ENCODE measurements around the gene DNAH17.
"Not testable (repeated sequence)": the region's sequence is repeated elsewhere in the genome, so short reads cannot be mapped to it uniquely, and the experiment has no call there.

DNAH17 gene

DNA sequence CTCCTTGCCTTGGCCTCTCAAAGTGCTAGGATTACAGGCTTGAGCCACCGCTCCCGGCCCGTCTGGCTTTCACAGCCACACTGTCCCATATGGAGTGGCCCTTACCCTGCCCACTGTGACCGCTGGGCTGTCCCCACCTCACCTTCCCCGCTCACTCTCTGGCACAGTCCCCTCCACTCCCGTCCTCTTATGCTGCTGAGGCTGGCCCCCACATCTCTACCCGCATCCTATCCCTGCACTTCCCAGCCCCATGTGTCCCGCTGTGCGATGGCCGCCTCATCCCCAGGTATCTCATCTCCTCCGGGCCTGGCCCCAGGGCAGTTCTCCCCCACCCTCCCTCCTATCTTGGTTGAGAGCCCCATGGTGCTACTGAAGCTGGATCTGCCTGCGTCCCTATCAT is 105.6 kb downstream of the DNAH17 start:
- no peak for DNase-seq

DNA sequence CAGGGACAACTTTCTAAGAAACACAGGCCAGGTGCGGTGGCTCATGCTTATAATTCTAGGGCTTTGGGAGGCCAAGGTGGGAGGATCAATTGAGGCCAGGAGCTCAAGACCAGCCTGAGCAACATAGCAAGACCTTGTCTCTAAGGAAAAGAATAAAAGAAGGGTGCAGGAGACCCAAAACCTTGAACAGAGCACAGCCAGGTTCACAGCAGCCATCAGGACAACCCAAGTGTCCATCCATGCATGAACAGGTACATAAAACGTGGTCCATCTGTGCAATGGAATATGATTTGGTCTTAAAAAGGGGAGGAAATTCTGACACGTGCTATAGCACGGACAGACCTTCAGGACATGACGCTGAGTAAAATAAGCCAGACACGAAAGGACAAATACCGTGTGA is 107.8 kb downstream of the DNAH17 start:
- no peak for DNase-seq

DNA sequence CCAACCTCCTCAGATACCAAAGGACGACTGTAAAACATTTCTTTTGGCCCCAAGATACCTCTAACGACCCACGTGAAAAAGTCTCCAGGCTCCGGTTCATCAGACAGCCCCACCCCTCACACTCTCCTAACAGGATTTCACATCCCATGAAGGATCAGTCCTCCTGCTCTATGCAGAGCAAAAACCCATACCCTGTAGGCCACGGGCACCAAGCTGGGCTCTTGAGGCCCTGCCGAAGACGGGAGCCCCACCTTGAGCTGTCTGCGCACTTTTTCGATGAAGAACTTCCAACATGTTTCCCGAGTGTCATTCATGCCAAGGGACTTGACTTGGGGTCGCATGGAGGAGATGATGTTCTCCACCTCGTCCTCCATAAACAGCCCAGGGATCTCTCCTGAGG is 108.8 kb downstream of the DNAH17 start:
- no peak for DNase-seq

DNA sequence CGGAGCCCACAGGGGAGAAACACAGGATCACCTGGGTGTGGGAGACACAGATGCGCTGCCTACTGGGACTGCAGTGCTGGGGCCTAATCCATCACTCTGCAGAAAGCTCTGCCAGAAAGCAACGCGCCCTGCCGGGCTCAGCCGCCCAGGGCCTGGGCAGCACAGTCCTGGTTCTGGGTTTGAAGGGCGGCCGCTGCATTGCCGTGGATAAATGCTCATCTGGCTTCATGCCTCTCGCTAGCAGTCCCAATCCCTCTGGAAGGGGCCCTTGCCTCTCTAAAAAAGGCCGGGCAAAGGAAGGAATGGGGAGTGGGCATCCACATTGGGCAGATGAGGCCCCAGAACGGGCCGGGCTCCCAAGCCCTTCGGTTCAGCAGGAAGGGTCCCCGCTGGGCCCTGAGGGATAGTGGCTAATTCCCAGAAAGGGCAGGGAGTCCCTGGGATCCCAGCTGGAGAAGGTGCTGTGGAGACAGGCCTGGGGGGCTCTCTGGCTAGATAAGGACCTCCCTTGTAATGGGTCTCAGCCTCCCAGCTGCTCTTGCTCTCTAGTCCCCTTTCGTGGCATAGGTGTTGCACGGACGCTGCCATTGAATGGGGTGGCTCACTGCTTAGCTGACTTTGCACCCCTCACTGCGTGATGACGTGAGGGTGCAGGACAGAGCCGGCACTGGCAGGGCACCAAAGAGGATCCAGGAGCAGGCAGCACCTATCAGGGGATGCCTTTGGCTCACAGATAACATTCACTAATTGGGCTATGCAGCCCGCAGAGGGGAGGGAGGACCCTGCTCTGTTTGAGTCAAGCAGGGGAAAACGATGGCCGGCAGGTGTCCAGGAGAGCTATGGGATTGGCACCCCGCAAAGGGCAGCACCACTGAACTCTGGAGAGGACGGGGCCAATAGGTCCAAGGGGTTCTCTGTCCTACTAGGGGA is 110.1 kb downstream of the DNAH17 start:
- no peak for DNase-seq

DNA sequence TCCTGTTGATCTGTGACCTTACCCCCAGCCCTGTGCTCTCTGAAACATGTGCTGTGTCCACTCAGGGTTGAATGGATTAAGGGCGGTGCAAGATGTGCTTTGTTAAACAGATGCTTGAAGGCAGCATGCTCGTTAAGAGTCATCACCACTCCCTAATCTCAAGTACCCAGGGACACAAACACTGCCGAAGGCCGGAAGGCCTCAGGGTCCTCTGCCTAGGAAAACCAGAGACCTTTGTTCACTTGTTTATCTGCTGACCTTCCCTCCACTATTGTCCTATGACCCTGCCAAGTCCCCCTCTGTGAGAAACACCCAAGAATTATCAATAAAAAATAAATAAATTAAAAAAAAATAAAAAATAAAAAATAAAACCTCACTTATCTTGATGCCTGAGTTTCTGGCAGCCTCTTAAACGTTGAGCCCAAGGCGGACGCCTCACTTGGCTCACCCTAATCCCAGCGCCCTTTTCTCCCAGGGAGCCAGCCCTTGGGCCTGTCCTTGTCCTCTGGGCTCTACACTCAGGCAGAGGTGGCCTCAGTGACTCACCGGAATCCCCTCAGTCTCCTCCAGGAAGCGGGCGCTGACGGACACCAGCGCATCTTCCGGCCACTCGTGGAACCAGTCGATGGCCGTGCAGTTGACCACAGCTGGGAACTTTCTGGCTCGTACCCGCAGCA is 110.9 kb downstream of the DNAH17 start:
- DNase-seq, result not testable (repeated sequence)

DNA sequence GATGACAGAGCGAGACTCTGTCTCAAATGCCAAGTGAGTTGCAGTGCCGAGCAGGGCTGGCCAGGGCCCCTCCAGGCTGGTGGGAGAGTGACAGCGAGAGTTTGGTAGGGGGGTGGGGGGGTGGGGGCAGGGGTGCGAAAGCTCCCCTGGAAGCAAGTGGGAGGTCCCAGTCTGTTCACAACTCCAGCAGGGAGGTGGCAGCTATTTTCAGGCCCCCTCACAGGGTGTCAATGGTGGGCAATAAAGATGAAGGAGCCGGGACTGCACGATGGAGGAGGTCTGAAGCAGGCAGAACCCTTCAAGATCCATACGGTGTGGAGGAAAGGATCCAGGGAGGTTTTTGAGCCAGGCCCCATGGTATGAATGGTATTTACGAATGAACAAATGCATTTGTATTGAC is 115.0 kb downstream of the DNAH17 start:
- no peak for DNase-seq

DNA sequence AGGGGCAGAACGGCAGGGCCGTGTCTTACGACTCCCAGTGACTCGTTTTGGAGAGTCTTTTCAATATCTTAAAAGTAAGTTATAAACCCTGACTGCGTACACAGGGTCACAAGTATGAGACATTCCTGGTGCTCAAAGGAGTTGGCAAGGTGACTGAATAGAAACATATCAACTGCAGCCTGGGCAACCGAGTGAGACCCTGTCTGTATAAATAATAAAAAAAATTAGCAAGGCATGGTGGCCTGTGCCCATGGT is 115.5 kb downstream of the DNAH17 start:
- DNase-seq, result no peak

DNA sequence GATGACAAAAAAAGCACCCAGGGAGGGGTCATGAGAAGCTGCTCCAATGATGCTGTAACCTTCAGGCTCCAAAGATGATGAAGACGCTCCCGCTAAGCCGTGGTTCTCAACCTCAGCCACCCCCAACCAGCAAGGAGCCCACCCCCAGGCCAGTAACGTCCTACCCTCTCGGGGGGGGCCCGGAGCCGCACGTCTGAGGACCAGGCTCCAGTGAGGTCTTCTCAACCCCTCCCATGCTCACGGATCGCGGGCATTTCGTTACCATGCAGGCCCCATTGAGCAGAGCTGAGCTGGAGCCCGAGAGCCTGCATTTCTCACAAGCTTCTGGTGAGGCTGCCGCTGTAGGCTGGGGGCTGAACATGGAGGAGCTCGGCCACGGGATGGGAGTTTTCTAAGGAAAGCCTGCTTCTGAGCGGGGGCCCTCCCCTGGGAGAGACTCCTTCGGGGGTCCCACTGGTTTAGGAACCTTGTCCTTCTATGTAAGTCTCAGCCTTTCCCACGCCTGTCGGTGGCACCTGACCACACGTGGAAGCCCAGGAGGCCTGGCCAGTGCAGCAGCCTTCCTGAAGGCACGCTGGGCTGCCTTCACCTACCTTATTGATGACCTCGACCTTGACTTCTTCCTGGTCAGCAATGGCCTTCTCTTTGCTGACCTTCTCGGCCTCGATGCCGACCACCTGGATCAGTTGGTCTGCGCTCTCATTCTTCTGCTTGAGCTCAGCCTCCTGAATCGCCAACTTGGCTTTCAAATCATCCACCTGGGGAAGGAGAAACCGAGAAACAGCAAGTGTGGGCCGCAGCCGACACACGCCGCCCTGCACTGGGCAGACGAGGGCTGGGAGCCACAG is 116.0 kb downstream of the DNAH17 start:
- DNase-seq, result no peak

DNA sequence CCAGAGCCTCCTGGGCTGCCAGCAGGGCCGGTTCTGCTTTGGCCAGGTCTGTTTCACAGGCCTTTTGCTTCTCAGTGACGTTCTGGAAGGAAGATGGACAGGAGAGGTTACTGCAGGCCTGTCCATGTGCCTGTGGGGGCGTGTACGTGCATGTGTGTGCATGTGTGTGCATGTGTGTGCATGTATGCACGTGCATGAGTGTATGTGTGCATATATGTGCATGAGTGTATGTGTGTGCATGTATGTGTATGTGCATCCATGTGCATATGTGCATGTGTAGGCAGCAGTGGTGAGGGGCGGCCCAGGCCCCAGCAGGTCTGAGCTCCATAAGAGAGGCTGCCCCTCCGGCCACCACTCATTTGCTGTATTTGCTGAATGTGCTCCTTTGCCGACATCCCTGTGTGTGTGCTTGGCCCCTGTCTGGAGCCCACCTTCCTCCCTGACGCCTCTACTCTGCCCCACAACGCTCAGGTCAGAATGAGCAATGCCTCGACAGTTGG is 117.0 kb downstream of the DNAH17 start:
- DNase-seq, result no peak

DNA sequence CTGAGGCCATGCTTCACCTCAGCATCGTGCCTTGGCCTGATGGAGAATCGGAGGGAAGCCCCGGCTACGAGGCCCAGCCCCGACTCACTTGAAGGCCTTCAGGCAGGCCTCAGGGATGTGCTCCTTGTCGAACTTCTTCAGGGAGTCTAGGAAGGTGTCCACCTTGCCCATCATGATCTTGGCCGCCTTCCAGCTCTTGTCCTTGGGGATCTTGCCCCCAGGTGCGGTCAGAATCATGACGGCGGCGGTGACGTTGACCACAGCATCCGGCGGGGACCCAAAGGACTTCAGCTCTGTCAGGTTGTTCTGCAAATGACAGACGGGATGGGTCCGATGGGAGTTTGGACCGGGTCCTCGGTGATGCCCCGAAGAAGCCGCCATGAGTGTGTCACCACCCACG is 117.5 kb downstream of the DNAH17 start:
- DNase-seq, result no peak

DNA sequence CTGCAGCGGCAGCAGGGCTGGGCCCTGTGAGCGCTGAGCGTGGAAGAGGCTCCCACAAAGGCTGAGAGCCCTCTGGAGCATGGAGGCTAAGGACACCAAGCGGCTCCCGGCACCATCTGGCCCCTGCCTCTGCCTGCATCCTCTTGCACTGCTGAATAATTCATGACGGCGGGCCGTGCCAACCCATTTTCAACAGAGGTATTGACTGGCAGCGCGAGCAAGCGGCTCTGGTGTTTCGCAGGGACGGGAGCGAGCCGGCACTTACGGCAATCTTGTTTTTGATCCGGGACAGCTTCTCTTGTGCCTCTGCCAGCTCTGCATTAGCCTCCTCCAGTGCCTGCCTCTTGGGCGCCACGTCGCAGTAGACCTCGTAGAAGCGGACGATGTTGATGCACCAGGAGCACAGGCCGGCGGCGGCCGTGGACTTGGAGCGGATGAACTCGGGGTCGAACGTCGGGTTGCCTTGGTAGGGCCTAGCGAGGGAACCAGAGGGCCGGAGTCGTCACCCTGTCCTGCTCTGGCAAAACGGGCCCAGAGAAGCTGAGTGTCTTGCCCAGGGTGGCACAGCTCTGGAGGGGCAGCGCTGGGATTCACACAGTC is 118.4 kb downstream of the DNAH17 start:
- DNase-seq, result no peak

DNA sequence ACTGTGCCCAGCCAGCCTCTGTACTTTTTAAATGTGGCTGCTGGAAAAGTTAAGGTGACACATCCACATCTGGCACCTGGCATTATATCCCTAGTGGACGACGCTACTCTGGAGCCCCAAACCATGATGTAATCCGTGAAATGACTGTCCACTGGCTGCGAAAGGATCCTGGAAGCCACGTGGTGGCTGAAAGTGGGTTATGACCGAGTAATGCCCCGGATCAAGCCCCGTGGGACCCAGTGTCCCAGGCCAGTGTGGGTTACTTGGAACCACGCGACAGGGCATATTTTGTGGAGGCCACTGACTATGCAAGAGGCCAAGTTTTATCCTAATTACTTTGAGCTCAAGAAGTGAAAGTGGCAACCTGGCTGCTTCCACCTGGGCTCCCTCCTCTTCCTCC is 119.1 kb downstream of the DNAH17 start:
- no peak for DNase-seq

DNA sequence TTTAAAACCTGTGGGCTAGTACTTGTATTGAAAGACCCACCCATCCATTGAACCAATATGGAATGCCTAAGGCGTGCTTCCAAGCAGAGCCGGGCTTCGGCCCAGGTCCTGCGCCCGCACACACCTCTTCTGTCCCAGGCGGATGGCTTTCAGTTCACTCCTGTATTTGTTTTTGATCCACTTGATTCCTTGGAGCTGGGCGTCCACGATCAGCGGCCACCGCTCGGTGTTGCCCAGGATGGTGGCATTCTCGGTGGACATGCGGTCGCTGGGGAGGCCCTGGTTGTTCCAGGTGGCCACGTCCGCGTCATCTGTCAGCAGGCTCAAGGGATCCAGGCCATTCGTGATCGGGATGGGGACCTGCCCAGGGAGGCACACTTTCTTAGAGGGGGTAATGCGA is 122.8 kb downstream of the DNAH17 start:
- no peak for DNase-seq

DNA sequence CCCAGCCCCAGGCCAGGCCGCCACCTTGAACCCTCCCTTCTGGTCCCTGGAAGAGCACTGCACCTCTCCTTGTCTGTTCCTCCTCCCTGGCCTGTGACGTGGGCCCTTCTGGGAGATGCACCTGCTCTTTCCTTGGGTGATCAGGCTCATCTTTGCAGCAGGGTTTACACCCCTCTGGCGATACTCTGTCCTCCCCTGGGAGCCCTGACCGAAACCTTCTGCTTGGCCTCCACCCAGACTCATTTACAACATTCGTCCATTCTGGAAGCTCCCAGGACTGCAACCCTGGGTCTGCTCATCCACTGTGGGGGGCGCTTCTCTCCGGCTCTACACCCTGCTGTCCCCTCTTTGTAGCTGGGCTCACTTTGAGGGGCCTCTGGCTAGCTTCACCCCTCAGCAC is 125.4 kb downstream of the DNAH17 start:
- no peak for DNase-seq

DNA sequence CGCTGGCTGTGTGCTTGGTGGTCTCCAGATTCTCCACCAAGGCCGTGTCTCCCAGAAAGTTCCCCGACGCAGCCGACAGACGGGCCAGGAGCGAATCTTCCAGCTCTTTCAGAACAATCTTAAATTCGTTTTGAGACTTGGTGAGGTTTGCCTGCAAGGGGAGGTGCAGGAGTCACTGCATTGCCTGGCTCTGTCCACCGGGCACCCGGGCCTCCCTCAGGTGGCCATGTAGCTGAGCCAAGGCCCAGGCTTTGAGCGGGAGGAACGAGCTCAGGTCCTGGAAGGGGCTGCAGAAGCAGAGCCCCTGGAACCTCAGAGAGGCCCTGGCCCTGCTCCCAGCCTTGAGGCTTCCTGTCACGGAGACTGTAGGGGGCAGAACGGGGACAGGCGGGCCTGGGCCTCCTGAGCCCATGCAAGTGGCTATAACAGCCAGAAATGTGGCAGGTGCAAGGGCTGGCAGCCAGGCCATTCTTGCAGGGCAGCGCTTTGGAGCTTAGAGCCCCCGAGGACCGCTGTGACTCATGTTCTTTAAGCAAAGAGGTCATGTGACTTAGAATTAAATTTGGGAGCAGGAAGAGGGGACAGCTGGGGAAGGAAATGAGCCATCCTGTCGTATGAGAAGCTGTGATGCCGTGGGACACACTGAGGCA is 126.4 kb downstream of the DNAH17 start:
- no peak for DNase-seq

DNA sequence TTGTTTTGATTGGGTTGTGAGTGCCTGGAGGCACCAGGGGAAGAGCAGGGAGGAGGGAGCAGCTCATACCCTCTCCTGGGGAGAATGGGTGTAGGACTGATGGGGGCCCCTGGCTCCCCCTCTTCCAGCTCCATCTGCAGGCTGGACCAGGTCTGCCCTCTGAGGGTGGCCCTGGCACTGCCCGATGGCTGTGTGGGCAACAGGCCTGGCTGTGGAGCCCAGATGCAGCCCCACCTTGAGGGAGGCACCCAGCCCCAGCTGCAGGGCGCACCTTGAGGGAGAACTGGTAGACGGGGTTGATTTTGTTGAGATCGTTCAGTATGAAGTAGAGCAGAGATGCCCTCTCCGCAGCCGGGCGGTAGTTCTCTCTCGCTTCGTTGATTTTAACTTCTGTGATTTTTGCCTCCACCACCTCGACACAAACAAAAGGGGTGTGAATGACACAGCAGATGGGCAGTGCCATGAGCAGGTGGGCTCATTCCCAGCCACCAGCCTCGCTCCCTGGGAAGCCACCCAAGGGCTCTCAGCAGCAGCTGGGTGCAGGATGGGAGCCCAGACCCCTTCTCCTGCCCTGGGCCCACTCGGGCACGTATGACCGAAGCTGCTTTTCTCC is 127.1 kb downstream of the DNAH17 start:
- DNase-seq, result no peak

DNA sequence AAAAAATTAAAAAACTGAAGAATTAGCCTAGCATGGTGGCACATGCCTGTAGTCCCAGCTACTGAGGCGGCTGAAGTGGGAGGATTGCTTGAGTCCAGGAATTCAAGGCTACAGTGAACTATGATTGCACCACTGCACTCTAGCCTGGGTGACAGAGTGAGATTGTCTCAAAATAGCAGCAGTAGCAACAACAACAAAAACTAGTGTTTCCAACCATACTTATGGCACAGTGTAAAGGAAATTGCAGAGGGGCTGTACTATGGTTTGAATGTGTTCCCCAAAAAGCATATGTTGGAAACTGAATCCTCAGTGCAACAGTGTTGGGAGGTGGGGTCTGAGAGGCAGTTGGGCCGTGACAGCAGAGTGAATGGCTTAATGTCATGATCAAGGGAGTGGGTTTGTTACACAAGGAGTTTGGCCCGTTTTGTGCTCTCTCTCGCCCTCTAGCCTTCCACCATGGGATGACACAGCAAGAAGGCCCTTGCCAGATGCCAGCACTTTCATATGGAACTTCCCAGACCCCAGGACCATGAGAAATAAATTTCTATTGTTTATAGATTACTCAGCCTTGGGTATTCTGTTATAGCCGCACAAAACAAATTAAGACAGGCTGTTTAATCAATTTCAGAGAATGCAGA is 128.7 kb downstream of the DNAH17 start:
- no peak for DNase-seq

DNA sequence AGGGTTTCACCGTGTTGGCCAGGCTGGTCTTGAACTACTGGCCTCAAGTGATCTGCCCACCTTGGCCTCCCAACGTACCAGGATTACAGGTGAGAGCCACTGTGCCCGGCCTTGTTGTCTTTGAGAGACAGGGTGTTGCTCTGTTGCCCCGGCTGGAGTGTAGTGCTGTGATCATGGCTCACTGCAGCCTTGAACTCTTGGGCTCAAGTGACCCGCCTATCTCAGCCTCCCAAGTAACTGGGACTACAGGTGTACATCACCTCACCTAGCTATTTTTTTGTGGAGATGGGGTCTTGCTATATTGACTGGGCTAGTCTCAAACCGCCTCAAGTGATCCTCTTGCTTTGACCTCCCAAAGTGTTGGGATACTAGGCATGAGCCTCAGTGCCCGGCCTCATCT is 130.4 kb downstream of the DNAH17 start:
- no peak for DNase-seq

DNA sequence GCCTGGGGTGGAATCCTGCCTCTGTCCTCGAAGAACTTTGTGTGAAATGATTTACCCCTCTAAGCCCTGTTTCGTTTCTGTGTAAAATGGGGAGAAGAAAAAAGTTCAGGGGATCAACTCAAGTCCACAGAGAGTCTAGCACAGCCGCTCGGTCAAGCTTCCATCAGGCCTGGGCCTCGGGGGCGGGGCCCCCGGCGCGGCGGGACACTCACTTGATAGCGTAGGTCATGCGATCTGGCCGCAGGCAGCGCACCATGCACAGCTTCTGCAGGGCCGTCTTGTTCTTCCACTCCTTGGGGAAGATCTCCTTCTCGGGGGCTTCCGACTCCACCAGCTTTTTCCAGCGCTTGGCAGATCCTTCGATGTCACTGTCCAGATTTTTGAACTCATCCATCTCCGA is 132.8 kb downstream of the DNAH17 start:
- DNase-seq, result no peak

DNA sequence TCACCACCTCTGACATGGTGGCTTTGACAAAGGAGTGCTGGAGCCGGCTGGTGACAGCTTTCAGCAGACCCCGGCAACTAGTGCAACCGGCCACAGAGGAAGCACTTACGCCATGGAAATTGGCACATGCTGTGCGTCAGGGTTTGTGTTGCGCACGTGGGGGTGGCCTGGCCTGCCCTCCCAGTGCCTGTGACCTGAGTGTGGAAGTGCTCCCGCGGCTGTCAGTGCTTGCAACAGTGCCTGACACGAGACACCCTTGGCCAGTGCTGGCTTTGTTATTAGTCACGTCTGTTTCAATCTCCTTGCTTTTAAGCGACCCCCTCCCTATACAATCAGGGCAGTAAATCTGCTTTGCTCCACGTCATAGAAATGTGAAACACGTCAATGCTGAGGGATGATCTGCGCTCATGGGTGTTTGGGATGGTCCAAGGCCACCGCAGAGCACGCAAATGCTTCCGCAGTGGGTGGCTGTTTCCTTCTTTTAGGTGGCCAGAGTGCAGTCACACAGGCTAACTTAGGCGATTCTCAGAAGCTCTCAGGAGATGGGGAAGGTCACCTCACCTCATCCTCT is 134.5 kb downstream of the DNAH17 start:
- DNase-seq, result no peak

DNA sequence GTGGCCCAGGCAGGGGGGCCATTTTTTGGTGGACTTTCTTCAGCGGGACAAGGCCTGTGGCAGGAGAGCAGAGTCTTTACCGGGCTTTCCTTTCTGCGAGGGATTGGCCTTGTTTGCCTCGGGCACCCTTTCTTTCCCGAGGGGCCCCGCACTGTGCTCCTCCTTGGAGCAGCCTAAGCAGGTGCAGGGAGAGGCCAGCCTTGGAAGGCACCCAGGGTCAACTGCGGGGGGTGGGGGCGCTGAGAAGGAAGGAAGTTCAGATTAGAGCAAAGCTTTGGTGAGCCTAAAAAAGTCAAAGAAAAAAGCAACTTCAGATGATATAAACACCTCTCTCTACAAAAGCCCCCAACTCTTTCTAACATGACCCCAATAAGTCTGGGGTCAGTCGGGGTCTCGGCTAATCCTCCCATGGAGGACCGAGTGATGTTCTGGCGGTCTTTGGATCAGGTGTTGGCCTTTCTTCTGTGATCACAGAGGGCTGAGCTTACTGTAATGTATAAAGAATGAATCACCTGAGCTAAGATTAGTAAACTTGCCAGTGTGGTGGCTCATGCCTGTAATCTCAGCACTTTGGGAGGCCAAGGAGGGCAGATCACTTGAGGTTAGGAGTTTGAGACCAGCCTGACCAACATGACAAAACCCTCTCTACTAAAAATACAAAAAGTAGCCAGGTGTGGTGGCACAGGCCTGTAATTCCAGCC is 135.8 kb downstream of the DNAH17 start:
- DNase-seq, result no peak

All from SW 1271 (cell line).